ENCODE results near the gene LHFPL6.

The LHFPL6 gene

DNA sequence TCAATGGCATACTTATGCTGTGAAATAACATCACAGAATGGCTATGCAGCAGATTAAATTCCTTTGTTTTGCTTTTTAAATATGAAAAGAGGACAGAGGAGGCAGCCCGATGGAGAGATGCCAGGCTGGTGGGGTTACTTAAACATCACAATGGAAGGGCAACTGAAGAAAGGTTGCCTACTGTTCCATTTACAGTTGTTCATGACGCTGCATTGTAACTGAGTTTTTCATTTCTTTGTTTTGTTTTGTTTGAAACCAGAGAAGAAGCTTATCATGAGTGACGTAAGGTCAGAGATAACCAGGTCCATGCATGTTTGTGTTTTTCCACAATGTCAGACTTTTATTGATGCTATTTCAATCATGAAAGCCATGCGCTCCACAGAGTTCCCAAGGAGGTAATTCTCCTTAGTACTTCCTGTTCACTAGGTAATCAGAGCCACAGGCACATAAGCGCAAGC lies 273.8 kb downstream of the LHFPL6 start:
- no peaks in the 10 kb centered on the region for H3K9me3 ChIP-seq (ENCODE audit: control insufficient read depth in 2 of 2, low read length in 2 of 2)
- H3K4me3 ChIP-seq (ENCODE audit: low read length in 2 of 2): no peak overlapping the region
- H3K4me1 ChIP-seq (ENCODE audit: control insufficient read depth in 2 of 2, insufficient read depth in 2 of 2, low read length in 2 of 2): peaks cover 0 to 5% of the 10 kb centered on the region in 2 donors
- no peak overlapping the region for H3K27ac ChIP-seq (ENCODE audit: low read depth in 2 of 2, low read length in 2 of 2)
- no peaks in the 10 kb centered on the region for H3K36me3 ChIP-seq (ENCODE audit: control insufficient read depth in 2 of 2, insufficient read depth in 2 of 2, low read length in 2 of 2)
- H3K9ac ChIP-seq (ENCODE audit: low read depth in 1 of 2, low read length in 2 of 2): no peak overlapping the region
- no peaks in the 10 kb centered on the region for H3K27me3 ChIP-seq (ENCODE audit: control insufficient read depth in 2 of 2, insufficient read depth in 2 of 2, low read length in 2 of 2)

DNA sequence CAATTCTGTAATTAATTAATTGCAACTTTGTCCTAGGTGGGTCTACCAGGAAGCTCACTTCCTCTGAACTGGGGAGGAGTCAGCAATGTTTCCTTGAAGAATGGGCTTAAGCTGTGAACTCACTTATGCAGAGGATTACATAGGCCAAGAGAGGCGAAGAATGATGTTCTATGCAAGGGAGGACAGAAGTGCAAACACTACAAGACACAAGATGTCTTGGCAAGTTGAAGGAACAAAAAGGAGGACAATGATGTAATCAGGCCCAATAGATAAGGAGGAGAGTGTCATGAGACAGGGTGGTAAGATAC lies 275.9 kb downstream of the LHFPL6 start:
- Histone ChIP-seq H3K36me3 (ENCODE audit: control insufficient read depth in 2 of 2, insufficient read depth in 2 of 2, low read length in 2 of 2) (no peaks in the 10 kb centered on the region), H3K27ac (ENCODE audit: low read depth in 2 of 2, low read length in 2 of 2) (no peak overlapping the region), H3K27me3 (ENCODE audit: control insufficient read depth in 2 of 2, insufficient read depth in 2 of 2, low read length in 2 of 2) (no peaks in the 10 kb centered on the region), H3K9me3 (ENCODE audit: control insufficient read depth in 2 of 2, low read length in 2 of 2) (no peaks in the 10 kb centered on the region), H3K4me3 (ENCODE audit: low read length in 2 of 2) (no peak overlapping the region), H3K4me1 (ENCODE audit: control insufficient read depth in 2 of 2, insufficient read depth in 2 of 2, low read length in 2 of 2) (peaks cover 0 to 5% of the 10 kb centered on the region in 2 donors), H3K9ac (ENCODE audit: low read depth in 1 of 2, low read length in 2 of 2) (no peak overlapping the region)

DNA sequence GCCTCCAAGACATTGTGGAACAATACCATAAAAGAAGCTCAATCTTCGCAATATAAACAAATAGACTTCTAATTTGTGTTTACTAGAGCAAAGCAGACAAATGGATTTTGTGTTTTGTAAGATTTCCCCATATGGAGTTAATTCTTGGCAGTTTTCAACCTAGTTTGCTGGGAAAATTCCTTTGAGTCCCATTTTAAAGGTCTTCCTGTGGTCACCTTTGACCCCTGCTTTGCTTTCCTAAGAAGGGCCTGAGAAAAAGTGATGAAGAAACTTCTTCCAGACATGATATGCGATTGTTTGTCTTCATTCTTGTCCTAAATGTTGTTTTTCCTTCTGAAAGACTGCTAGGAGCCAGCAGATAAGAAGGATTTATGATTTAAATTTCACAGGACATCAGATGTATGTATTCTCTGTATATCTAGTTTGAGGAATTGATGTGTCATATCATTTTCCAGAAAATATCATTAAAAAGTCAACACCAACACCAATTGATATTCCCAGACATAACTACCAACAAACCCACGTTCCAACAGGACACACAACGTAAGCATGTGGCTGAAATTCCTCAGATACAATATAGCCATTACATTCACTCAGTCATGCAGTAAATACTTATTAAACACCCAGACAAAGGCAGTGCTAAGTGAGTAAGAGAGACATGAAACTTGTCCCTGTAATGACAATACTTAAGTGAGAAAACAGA lies 276.4 kb downstream of the LHFPL6 start:
- H3K4me1 ChIP-seq (ENCODE audit: control insufficient read depth in 2 of 2, insufficient read depth in 2 of 2, low read length in 2 of 2): peaks cover 0 to 5% of the 10 kb centered on the region in 2 donors
- no peak overlapping the region for H3K27ac ChIP-seq (ENCODE audit: low read depth in 2 of 2, low read length in 2 of 2)
- no peak overlapping the region for H3K4me3 ChIP-seq (ENCODE audit: low read length in 2 of 2)
- no peaks in the 10 kb centered on the region for H3K36me3 ChIP-seq (ENCODE audit: control insufficient read depth in 2 of 2, insufficient read depth in 2 of 2, low read length in 2 of 2)
- H3K9me3 ChIP-seq (ENCODE audit: control insufficient read depth in 2 of 2, low read length in 2 of 2): no peaks in the 10 kb centered on the region
- no peaks in the 10 kb centered on the region for H3K27me3 ChIP-seq (ENCODE audit: control insufficient read depth in 2 of 2, insufficient read depth in 2 of 2, low read length in 2 of 2)
- H3K9ac ChIP-seq (ENCODE audit: low read depth in 1 of 2, low read length in 2 of 2): no peak overlapping the region

DNA sequence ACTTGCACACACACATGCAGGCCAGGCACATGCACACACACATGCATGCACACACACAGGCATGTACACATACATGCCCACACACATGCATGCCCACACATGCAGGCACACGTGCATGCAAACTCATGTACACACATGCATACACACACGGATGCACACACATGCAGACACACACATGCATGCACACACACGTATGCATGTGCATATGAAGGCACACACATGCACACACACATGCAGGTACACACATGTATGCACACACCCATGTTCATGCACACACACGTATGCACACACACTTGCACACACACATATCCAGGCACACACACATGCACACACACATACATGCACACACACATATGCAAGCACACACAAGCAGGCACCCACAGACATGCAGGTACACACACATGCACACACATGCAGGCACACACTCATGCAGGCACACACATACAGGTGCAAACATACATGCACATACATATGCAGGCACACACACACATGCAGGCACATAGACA lies 278.1 kb downstream of the LHFPL6 start:
- no peaks in the 10 kb centered on the region for H3K36me3 ChIP-seq (ENCODE audit: control insufficient read depth in 2 of 2, insufficient read depth in 2 of 2, low read length in 2 of 2)
- no peaks in the 10 kb centered on the region for H3K27me3 ChIP-seq (ENCODE audit: control insufficient read depth in 2 of 2, insufficient read depth in 2 of 2, low read length in 2 of 2)
- peaks cover 0 to 5% of the 10 kb centered on the region in 2 donors for H3K4me1 ChIP-seq (ENCODE audit: control insufficient read depth in 2 of 2, insufficient read depth in 2 of 2, low read length in 2 of 2)
- H3K9me3 ChIP-seq (ENCODE audit: control insufficient read depth in 2 of 2, low read length in 2 of 2): no peaks in the 10 kb centered on the region
- no peak overlapping the region for H3K9ac ChIP-seq (ENCODE audit: low read depth in 1 of 2, low read length in 2 of 2)
- no peak overlapping the region for H3K4me3 ChIP-seq (ENCODE audit: low read length in 2 of 2)
- H3K27ac ChIP-seq (ENCODE audit: low read depth in 2 of 2, low read length in 2 of 2): no peak overlapping the region

DNA sequence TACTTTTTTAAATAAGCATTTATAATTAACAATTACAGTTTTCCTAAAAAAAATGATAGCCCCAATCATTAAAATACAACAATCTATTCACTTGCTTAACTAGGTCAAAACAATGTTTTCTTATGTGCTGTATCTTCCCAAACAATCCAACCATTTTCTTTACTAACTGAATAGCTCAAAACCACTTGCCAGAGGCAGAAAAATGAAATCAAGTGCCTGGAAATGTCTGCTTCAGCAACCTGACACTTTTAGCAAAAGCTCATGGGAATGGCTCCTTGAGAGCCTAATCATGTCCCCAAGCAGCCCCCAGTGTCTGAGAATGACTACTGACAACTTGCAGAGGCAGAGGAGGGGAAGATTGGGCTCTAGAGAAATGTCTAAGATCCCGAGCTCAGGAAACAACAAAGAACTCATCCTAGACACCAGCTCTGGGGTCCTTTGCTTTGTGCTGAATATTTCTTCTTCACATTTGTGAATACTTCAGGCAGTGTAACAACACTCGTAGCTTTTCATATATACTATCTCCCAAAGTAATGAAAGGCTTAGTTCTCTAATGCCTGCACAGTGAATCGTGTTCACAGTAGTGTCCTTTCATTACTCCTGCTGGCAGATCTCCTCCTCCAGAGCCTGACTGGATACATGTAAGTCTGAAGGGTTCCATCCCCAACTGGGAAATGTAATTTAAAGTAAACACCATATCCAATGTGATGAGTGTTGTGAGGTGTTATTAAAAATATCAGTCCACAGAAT lies 280.0 kb downstream of the LHFPL6 start:
- Histone ChIP-seq H3K9ac (ENCODE audit: low read depth in 1 of 2, low read length in 2 of 2) (no peak overlapping the region), H3K27ac (ENCODE audit: low read depth in 2 of 2, low read length in 2 of 2) (no peak overlapping the region), H3K4me1 (ENCODE audit: control insufficient read depth in 2 of 2, insufficient read depth in 2 of 2, low read length in 2 of 2) (no peaks in the 10 kb centered on the region)

DNA sequence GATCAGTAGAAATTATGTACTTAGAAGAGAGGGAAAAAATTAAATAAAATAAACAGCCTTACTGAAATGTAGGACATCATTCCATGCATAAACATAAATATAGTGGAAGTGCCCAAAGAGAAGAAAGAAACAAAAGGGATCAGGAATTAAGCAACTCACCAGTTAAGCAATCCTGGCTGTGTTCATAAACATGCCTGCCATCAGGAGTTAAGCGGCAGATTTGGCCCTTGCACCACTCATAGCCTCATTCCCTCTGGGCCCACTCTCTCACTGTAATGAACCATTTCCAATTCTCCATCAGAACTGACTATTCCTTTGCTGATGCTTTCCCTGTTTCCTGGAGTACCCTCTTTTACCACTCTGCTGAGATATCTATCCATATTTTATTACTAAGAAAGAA lies 281.4 kb downstream of the LHFPL6 start:
- Histone ChIP-seq H3K4me1 (ENCODE audit: control insufficient read depth in 2 of 2, insufficient read depth in 2 of 2, low read length in 2 of 2) (no peaks in the 10 kb centered on the region), H3K4me3 (ENCODE audit: low read length in 2 of 2) (no peak overlapping the region), H3K27ac (ENCODE audit: low read depth in 2 of 2, low read length in 2 of 2) (no peak overlapping the region)

More for the DNA sequence above, 280.0 kb downstream of the LHFPL6 start:
- no peak overlapping the region for H3K4me3 ChIP-seq (ENCODE audit: low read length in 2 of 2)
- no peaks in the 10 kb centered on the region for H3K36me3 ChIP-seq (ENCODE audit: control insufficient read depth in 2 of 2, insufficient read depth in 2 of 2, low read length in 2 of 2)
- H3K27me3 ChIP-seq (ENCODE audit: control insufficient read depth in 2 of 2, insufficient read depth in 2 of 2, low read length in 2 of 2): no peaks in the 10 kb centered on the region
- H3K9me3 ChIP-seq (ENCODE audit: control insufficient read depth in 2 of 2, low read length in 2 of 2): no peaks in the 10 kb centered on the region

DNA sequence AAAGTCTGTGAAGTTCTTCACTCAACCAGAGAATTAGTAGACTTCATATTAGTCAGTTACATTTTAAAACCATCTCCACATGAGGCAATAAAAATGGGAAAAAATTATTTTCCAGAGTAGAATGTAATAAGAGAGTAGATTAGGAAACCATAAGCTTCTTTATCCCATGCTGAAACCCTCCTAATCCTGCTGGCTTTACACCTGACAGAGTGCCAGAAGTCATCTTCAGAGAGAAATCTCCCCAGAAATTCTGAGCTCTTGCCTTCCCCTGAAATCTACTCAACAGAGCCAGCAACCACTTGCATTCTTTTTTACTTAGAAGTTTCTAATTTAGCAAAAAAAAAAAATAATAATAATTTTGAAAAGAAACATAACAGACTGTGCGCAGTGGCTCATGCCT lies 284.8 kb downstream of the LHFPL6 start:
- Histone ChIP-seq H3K27ac (ENCODE audit: low read depth in 2 of 2, low read length in 2 of 2) (no peak overlapping the region), H3K4me3 (ENCODE audit: low read length in 2 of 2) (no peak overlapping the region), H3K4me1 (ENCODE audit: control insufficient read depth in 2 of 2, insufficient read depth in 2 of 2, low read length in 2 of 2) (no peaks in the 10 kb centered on the region), H3K9me3 (ENCODE audit: control insufficient read depth in 2 of 2, low read length in 2 of 2) (no peaks in the 10 kb centered on the region), H3K9ac (ENCODE audit: low read depth in 1 of 2, low read length in 2 of 2) (no peak overlapping the region), H3K27me3 (ENCODE audit: control insufficient read depth in 2 of 2, insufficient read depth in 2 of 2, low read length in 2 of 2) (no peaks in the 10 kb centered on the region), H3K36me3 (ENCODE audit: control insufficient read depth in 2 of 2, insufficient read depth in 2 of 2, low read length in 2 of 2) (no peaks in the 10 kb centered on the region)

More for the DNA sequence above, 281.4 kb downstream of the LHFPL6 start:
- Histone ChIP-seq H3K36me3 (ENCODE audit: control insufficient read depth in 2 of 2, insufficient read depth in 2 of 2, low read length in 2 of 2) (no peaks in the 10 kb centered on the region), H3K27me3 (ENCODE audit: control insufficient read depth in 2 of 2, insufficient read depth in 2 of 2, low read length in 2 of 2) (no peaks in the 10 kb centered on the region), H3K9ac (ENCODE audit: low read depth in 1 of 2, low read length in 2 of 2) (no peak overlapping the region), H3K9me3 (ENCODE audit: control insufficient read depth in 2 of 2, low read length in 2 of 2) (no peaks in the 10 kb centered on the region)

DNA sequence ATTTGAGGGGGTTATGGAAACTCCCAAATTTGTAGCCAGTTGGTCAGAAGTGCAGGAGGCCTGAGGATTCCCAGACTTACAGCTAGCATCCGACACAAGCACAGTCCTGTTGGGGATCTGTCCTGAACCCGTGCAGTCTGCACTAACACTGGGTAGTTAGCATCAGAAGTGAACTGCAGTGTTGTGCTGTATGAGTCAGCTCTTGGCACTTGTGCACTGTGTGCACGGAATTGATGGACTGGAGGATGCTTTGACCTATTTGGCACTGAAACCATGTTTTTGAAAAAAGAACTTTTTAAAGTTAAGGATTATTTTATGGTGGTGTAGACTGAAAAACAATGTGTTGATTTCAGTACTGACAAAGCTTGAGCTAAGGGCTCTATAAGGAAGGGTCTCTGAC lies 285.7 kb downstream of the LHFPL6 start:
- H3K36me3 ChIP-seq (ENCODE audit: control insufficient read depth in 2 of 2, insufficient read depth in 2 of 2, low read length in 2 of 2): no peaks in the 10 kb centered on the region
- no peaks in the 10 kb centered on the region for H3K4me1 ChIP-seq (ENCODE audit: control insufficient read depth in 2 of 2, insufficient read depth in 2 of 2, low read length in 2 of 2)
- H3K9ac ChIP-seq (ENCODE audit: low read depth in 1 of 2, low read length in 2 of 2): no peak overlapping the region
- no peak overlapping the region for H3K27ac ChIP-seq (ENCODE audit: low read depth in 2 of 2, low read length in 2 of 2)
- no peaks in the 10 kb centered on the region for H3K27me3 ChIP-seq (ENCODE audit: control insufficient read depth in 2 of 2, insufficient read depth in 2 of 2, low read length in 2 of 2)
- H3K9me3 ChIP-seq (ENCODE audit: control insufficient read depth in 2 of 2, low read length in 2 of 2): no peaks in the 10 kb centered on the region
- no peak overlapping the region for H3K4me3 ChIP-seq (ENCODE audit: low read length in 2 of 2)

DNA sequence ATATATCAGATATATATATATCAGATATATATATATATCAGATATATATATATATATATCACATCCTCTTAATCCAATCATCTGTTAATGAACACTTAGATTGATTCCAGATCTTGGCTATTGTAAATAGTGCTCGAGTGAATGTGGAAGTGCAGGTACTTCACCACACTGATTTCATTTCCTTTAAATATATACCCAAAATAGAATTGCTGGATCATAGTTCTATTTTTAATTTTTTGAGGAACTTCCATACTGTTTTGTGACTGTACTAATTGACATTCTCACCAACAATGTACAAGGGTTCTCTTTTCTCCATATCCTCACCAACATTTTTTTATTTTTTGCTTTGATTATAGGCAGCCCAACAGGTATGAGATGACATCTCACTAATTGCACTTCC lies 287.2 kb downstream of the LHFPL6 start:
- no peaks in the 10 kb centered on the region for H3K27me3 ChIP-seq (ENCODE audit: control insufficient read depth in 2 of 2, insufficient read depth in 2 of 2, low read length in 2 of 2)
- no peak overlapping the region for H3K27ac ChIP-seq (ENCODE audit: low read depth in 2 of 2, low read length in 2 of 2)
- no peaks in the 10 kb centered on the region for H3K4me1 ChIP-seq (ENCODE audit: control insufficient read depth in 2 of 2, insufficient read depth in 2 of 2, low read length in 2 of 2)
- no peak overlapping the region for H3K4me3 ChIP-seq (ENCODE audit: low read length in 2 of 2)
- no peak overlapping the region for H3K9ac ChIP-seq (ENCODE audit: low read depth in 1 of 2, low read length in 2 of 2)
- no peaks in the 10 kb centered on the region for H3K9me3 ChIP-seq (ENCODE audit: control insufficient read depth in 2 of 2, low read length in 2 of 2)
- no peaks in the 10 kb centered on the region for H3K36me3 ChIP-seq (ENCODE audit: control insufficient read depth in 2 of 2, insufficient read depth in 2 of 2, low read length in 2 of 2)

DNA sequence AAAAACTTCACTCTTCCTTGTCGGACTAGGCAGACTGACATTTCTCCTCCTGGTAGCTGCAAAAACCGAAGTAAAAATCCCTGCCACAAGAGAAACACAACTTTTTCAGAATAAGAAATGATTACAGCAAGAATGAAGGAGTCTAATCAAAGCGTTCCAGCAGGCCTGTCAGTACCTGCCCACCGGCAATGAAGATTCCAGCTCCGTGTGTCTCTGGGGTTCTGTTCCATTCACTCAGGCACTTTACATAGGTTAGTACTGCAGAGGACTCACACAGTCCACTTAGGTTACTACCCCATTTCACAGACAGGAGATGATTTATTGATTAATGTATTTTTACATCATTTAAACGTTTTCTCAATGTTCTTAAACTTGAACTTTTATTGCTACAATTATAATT lies 289.3 kb downstream of the LHFPL6 start:
- H3K4me3 ChIP-seq (ENCODE audit: low read length in 2 of 2): no peak overlapping the region
- no peak overlapping the region for H3K27ac ChIP-seq (ENCODE audit: low read depth in 2 of 2, low read length in 2 of 2)
- no peaks in the 10 kb centered on the region for H3K4me1 ChIP-seq (ENCODE audit: control insufficient read depth in 2 of 2, insufficient read depth in 2 of 2, low read length in 2 of 2)
- no peak overlapping the region for H3K9ac ChIP-seq (ENCODE audit: low read depth in 1 of 2, low read length in 2 of 2)
- H3K36me3 ChIP-seq (ENCODE audit: control insufficient read depth in 2 of 2, insufficient read depth in 2 of 2, low read length in 2 of 2): no peaks in the 10 kb centered on the region
- H3K27me3 ChIP-seq (ENCODE audit: control insufficient read depth in 2 of 2, insufficient read depth in 2 of 2, low read length in 2 of 2): no peaks in the 10 kb centered on the region
- H3K9me3 ChIP-seq (ENCODE audit: control insufficient read depth in 2 of 2, low read length in 2 of 2): no peaks in the 10 kb centered on the region
